C4-2B (cell line): ENCODE results near the gene PALLD.

ENCODE experiments used
- CTCF ChIP-seq: fragments of 450-650 bp; conservative IDR thresholded peaks from 2 replicates; pipeline ENCODE4 v1.5.1; 2017; ENCODE audit warnings: mild to moderate bottlenecking
- ZFX ChIP-seq: fragments of 450-650 bp; IDR thresholded peaks from 2 replicates; pipeline ENCODE4 v1.6.1; 2017

- no peak for TF ChIP-seq CTCF
- TF ChIP-seq ZFX = no peak
Measured at GRCh38 chr4:168658751-168659150, 161.9 kb downstream of the PALLD start.
